ENCODE results near the gene LCE3B.
"Not testable (repeated sequence)": the region's sequence is repeated elsewhere in the genome, so short reads cannot be mapped to it uniquely, and the experiment has no call there.

Gene LCE3B

GRCh38 chr1:152613511-152613910, at the start of gene LCE3B:
Gene LCE3B, plus strand, starts transcription at chr1:152613811. Its CDS starts 0 bp downstream, at chr1:152613811.
- DNase-seq (ENCODE audit: low spot score): no peak

GRCh38 chr1:152565115-152565514, 48.5 kb upstream of the LCE3B start:
- no peak for DNase-seq (ENCODE audit: low spot score)

GRCh38 chr1:152565535-152566215, 47.9 kb upstream of the LCE3B start:
- no peak for DNase-seq (ENCODE audit: low spot score)

GRCh38 chr1:152566681-152567080, 46.9 kb upstream of the LCE3B start, which contains the start of gene LCE3E:
Gene LCE3E, minus strand, starts transcription at chr1:152566780. Its CDS starts 572 bp downstream, at chr1:152566208.
- DNase-seq (ENCODE audit: low spot score): no peak

- no peak for DNase-seq (ENCODE audit: low spot score)
These were observed 36.4 kb upstream of the LCE3B start for GRCh38 chr1:152577168-152577567.

GRCh38 chr1:152579526-152579925, 34.1 kb upstream of the LCE3B start:
- not testable (repeated sequence) for DNase-seq (ENCODE audit: low spot score)

- DNase-seq (ENCODE audit: low spot score): no peak
These were observed 33.2 kb upstream of the LCE3B start, which contains the start of gene LCE3D for GRCh38 chr1:152580433-152580832. Gene LCE3D, minus strand, starts transcription at chr1:152580516. Its CDS starts 580 bp downstream, at chr1:152579936.

GRCh38 chr1:152582647-152583046, 31.0 kb upstream of the LCE3B start:
- DNase-seq (ENCODE audit: low spot score): no peak

- DNase-seq (ENCODE audit: low spot score): no peak
These were observed 28.0 kb upstream of the LCE3B start for GRCh38 chr1:152585586-152585985.

- no peak for DNase-seq (ENCODE audit: low spot score)
These were observed 16.6 kb upstream of the LCE3B start for GRCh38 chr1:152596986-152597385.

- peak; percentile 7 for DNase-seq (ENCODE audit: low spot score)
These were observed 13.7 kb upstream of the LCE3B start, which contains the start of gene LCE3C for GRCh38 chr1:152599934-152600333. Gene LCE3C, plus strand, starts transcription at chr1:152600234. Its CDS starts 498 bp downstream, at chr1:152600732.

- no peak for DNase-seq (ENCODE audit: low spot score)
These were observed 8.4 kb downstream of the LCE3B start for GRCh38 chr1:152621993-152622392.

- no peak for DNase-seq (ENCODE audit: low spot score)
These were observed 9.2 kb downstream of the LCE3B start, which contains the start of gene LCE3A for GRCh38 chr1:152622803-152623202. Gene LCE3A, minus strand, starts transcription at chr1:152623103. Its CDS starts 0 bp downstream, at chr1:152623103.

- DNase-seq (ENCODE audit: low spot score): no peak
These were observed 9.7 kb downstream of the LCE3B start for GRCh38 chr1:152623203-152623844.

GRCh38 chr1:152626744-152627143, 13.1 kb downstream of the LCE3B start:
- no peak for DNase-seq (ENCODE audit: low spot score)

GRCh38 chr1:152630596-152630995, 17.0 kb downstream of the LCE3B start:
- DNase-seq (ENCODE audit: low spot score): no peak

GRCh38 chr1:152640351-152640750, 26.7 kb downstream of the LCE3B start:
- no peak for DNase-seq (ENCODE audit: low spot score)

GRCh38 chr1:152643945-152644344, 30.3 kb downstream of the LCE3B start:
- DNase-seq (ENCODE audit: low spot score): no peak

GRCh38 chr1:152645146-152645545, 31.5 kb downstream of the LCE3B start:
- no peak for DNase-seq (ENCODE audit: low spot score)

GRCh38 chr1:152646656-152647055, 33.0 kb downstream of the LCE3B start:
- no peak for DNase-seq (ENCODE audit: low spot score)

GRCh38 chr1:152654110-152654509, 40.5 kb downstream of the LCE3B start:
- DNase-seq (ENCODE audit: low spot score): peak; percentile 71

- no peak for DNase-seq (ENCODE audit: low spot score)
These were observed 42.8 kb downstream of the LCE3B start for GRCh38 chr1:152656459-152656858.

- DNase-seq (ENCODE audit: low spot score): no peak
These were observed 44.1 kb downstream of the LCE3B start for GRCh38 chr1:152657677-152658076.
